GM21367 (cell line): ENCODE data around the gene ALOX15B.
"Not testable (repeated sequence)": the region's sequence is repeated elsewhere in the genome, so short reads cannot be mapped to it uniquely, and the experiment has no call there.

Source experiments
- ATAC-seq: cut with Tn5 transposase; IDR thresholded peaks from one replicate; pipeline ENCODE4 v1.9.1; 2021; ENCODE audit not compliant: unreplicated experiment

Gene ALOX15B

GRCh38 chr17:8060274-8060673 lies 21.4 kb downstream of the ALOX15B start:
- no peak for ATAC-seq

GRCh38 chr17:8061851-8062250 lies 23.0 kb downstream of the ALOX15B start:
- not testable (repeated sequence) for ATAC-seq

- no peak for ATAC-seq
These were observed 23.6 kb downstream of the ALOX15B start for GRCh38 chr17:8062435-8062806.

- no peak for ATAC-seq
These were observed 24.1 kb downstream of the ALOX15B start for GRCh38 chr17:8062807-8063483.

GRCh38 chr17:8063761-8064534 lies 25.1 kb downstream of the ALOX15B start:
- ATAC-seq = no peak

GRCh38 chr17:8064561-8065019 lies 25.7 kb downstream of the ALOX15B start:
- no peak for ATAC-seq

GRCh38 chr17:8066841-8067775 lies 28.2 kb downstream of the ALOX15B start:
- no peak for ATAC-seq

- ATAC-seq = no peak
These were observed 28.9 kb downstream of the ALOX15B start for GRCh38 chr17:8067806-8068205.

GRCh38 chr17:8068736-8069586 lies 30.1 kb downstream of the ALOX15B start:
- no peak for ATAC-seq

- ATAC-seq = no peak
These were observed 30.7 kb downstream of the ALOX15B start for GRCh38 chr17:8069587-8069860.

GRCh38 chr17:8071496-8071895 lies 32.6 kb downstream of the ALOX15B start:
- ATAC-seq = no peak

- ATAC-seq = no peak
These were observed 33.5 kb downstream of the ALOX15B start for GRCh38 chr17:8072341-8072728.

- ATAC-seq = no peak
These were observed 34.0 kb downstream of the ALOX15B start for GRCh38 chr17:8072729-8073461.

GRCh38 chr17:8073627-8074484 lies 35.0 kb downstream of the ALOX15B start:
- no peak for ATAC-seq

GRCh38 chr17:8074554-8074953 lies 35.7 kb downstream of the ALOX15B start:
- ATAC-seq = no peak

GRCh38 chr17:8075081-8075480 lies 36.2 kb downstream of the ALOX15B start:
- no peak for ATAC-seq

- ATAC-seq = no peak
These were observed 36.9 kb downstream of the ALOX15B start for GRCh38 chr17:8075574-8076342.

- ATAC-seq = no peak
These were observed 37.8 kb downstream of the ALOX15B start for GRCh38 chr17:8076502-8077266.
